Naive thymus-derived CD4-positive, alpha-beta T cell (primary cell): ENCODE results near the gene TBC1D9B. TPM values are rescaled to one million over a fixed set of nuclear protein-coding genes. Genes with fewer than 3 reads are reported as not detected.

Experiments used
- ATAC-seq: fragments of 150-1000 bp; cut with Tn5 transposase; 2 replicates; pipeline ENCODE4 v1.10.0; 2021; ENCODE audit warnings: mild to moderate bottlenecking, moderate library complexity
- CTCF ChIA-PET: fragments of 350-600 bp; sonication (Branson Sonifier 250); formaldehyde crosslinking; loops from one replicate; lab custom pipeline; 2021; ENCODE audit warnings: antibody characterized with exemption; lab: Charles Lee
- POLR2A ChIA-PET: fragments of 350-600 bp; sonication (Branson Sonifier 250); formaldehyde crosslinking; loops from one replicate; lab custom pipeline; 2021; ENCODE audit warnings: antibody characterized with exemption, inconsistent platforms; lab: Charles Lee
- DNase-seq, 9 donors: peaks; one replicate each; pipeline versions ENCODE4 v3.0.0 to v3.0.0-alpha.2; 2020 to 2022; ENCODE audit warnings: mixed read lengths in 1 of 9
- H3K27ac ChIP-seq: one replicate; pipeline ENCODE4 v1.7.0; 2013; ENCODE audit warnings: mild to moderate bottlenecking, low read depth, low read length, moderate library complexity
- H3K27me3 ChIP-seq, 2 donors: one replicate each; pipeline ENCODE4 v1.7.0; 2013; ENCODE audit warnings: low read length in 2 of 2, mild to moderate bottlenecking in 2 of 2, moderate library complexity in 2 of 2; ENCODE audit not compliant: control insufficient read depth in 2 of 2, insufficient read depth in 2 of 2
- H3K36me3 ChIP-seq, 3 experiments: 1 replicate in 2 of 3; 2 replicates in 1 of 3; pipeline ENCODE4 v1.7.0; 2013; ENCODE audit warnings: low read length in 3 of 3, mild to moderate bottlenecking in 3 of 3, moderate library complexity in 1 of 3; ENCODE audit not compliant: insufficient read depth in 3 of 3, control insufficient read depth in 2 of 3
- H3K4me1 ChIP-seq, 2 donors: one replicate each; pipeline ENCODE4 v1.7.0; 2013; ENCODE audit warnings: low read length in 2 of 2, mild to moderate bottlenecking in 2 of 2, moderate library complexity in 1 of 2; ENCODE audit not compliant: control insufficient read depth in 2 of 2, insufficient read depth in 2 of 2
- H3K4me3 ChIP-seq: 2 replicates; pipeline ENCODE4 v1.7.0; 2013; ENCODE audit warnings: mild to moderate bottlenecking, low read length
- H3K9me3 ChIP-seq, 3 experiments: 1 replicate in 2 of 3; 2 replicates in 1 of 3; pipeline ENCODE4 v1.7.0; 2013; ENCODE audit warnings: low read length in 3 of 3; ENCODE audit not compliant: control insufficient read depth in 2 of 3
- H3K27ac Mint-ChIP-seq, 9 donors: one replicate each; pipeline ENCODE4 v1.8.0; 2020 to 2022; ENCODE audit warnings: mixed read lengths in 9 of 9, mild to moderate bottlenecking in 8 of 9, moderate library complexity in 5 of 9, inconsistent platforms in 2 of 9
- H3K27me3 Mint-ChIP-seq, 5 donors: one replicate each; pipeline ENCODE4 v1.8.0; 2021 to 2022; ENCODE audit warnings: mixed read lengths in 5 of 5, mild to moderate bottlenecking in 1 of 5
- H3K36me3 Mint-ChIP-seq, 5 donors: one replicate each; pipeline ENCODE4 v1.8.0; 2020 to 2022; ENCODE audit warnings: mixed read lengths in 5 of 5, mild to moderate bottlenecking in 3 of 5, inconsistent platforms in 1 of 5
- H3K4me1 Mint-ChIP-seq, 7 donors: one replicate each; pipeline ENCODE4 v1.8.0; 2020 to 2022; ENCODE audit warnings: mixed read lengths in 7 of 7, mild to moderate bottlenecking in 3 of 7, inconsistent platforms in 1 of 7
- H3K4me3 Mint-ChIP-seq, 10 donors: one replicate each; pipeline ENCODE4 v1.8.0; 2020 to 2022; ENCODE audit warnings: mild to moderate bottlenecking in 10 of 10, mixed read lengths in 10 of 10, moderate library complexity in 6 of 10, inconsistent platforms in 2 of 10
- H3K9me3 Mint-ChIP-seq, 11 donors: one replicate each; pipeline ENCODE4 v1.8.0; 2020 to 2022; ENCODE audit warnings: mixed read lengths in 11 of 11, mild to moderate bottlenecking in 4 of 11, inconsistent platforms in 1 of 11, moderate library complexity in 1 of 11
- intact Hi-C, 2 donors: fragments of 100-400 bp; cut with micrococcal nuclease; formaldehyde crosslinking; loops; one replicate each; pipeline ENCODE4 v1.15.1; 2023
- polyA plus RNA-seq, 2 donors: library from polyadenylated mRNA; unstranded; fragments of 300-500 nt; fragmentation: Illumina TruSeq; gene quantifications; one replicate each; pipeline ENCODE4 v1.2.3, GENCODE V29; 2021
- total RNA-seq, 6 experiments: library from RNA in 5 of 6; stranded (reverse) in 5 of 6; gene quantifications; 1 replicate in 5 of 6; 2 replicates in 1 of 6; pipeline ENCODE4 v1.2.3 and lab custom pipeline; 2021 to 2026

The TBC1D9B gene
- total and polyA plus RNA-seq, 7 experiments from 2014 or later, result 19.3 to 117 (median 79.6) TPM

DNA sequence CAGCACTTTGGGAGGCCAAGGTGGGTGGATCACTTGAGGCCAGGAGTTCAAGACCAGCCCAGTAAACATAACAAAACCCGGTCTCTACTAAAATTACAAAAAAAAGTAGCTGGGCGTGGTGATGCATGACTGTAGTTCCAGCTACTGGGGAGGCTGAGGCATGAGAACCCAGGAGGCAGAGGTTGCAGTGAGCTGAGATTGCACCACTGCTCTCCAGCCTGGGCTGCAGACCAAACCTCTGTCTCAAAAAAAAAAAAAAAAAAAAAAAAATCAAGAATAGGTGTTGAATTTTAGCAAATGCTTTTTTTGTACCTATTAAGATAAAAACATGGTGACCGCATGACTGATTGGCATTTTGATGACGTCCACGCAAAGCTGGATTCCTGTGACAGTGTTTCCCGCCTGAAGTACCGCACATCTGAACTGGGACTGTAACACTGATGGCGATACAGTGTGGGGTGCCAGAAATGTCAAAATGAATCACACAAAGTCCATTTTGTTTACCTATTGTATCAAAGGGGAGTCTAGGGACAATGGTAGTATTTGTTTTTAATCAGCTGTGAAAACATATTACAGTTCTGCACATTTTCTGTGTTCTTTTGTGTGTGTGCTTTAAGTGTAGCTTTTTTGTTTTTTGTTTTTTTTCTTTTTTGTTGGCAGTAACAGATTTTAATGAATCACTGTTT is 23.2 kb upstream of the TBC1D9B start:
- CTCF ChIA-PET, result no interaction called here
- Mint-ChIP-seq H3K4me1 (no peaks in the 10 kb centered on the region), H3K4me3 (no peak overlapping the region), H3K27me3 (peaks cover 0 to 6% (median 0%) of the 10 kb centered on the region in 5 donors), H3K27ac (no peak overlapping the region), H3K36me3 (peaks cover 0 to 3% (median 0%) of the 10 kb centered on the region in 5 donors), H3K9me3 (peaks cover 0 to 3% (median 0%) of the 10 kb centered on the region in 11 donors)
- POLR2A ChIA-PET, result no interaction called here
- H3K36me3 ChIP-seq, result no peaks in the 10 kb centered on the region
- ATAC-seq (no peak), DNase-seq (no peak)
- H3K4me1 ChIP-seq, result no peaks in the 10 kb centered on the region
- intact Hi-C loops, result no loop called here
- H3K9me3 ChIP-seq, result no peaks in the 10 kb centered on the region
- no peak overlapping the region for H3K27ac ChIP-seq
- H3K27me3 ChIP-seq, result no peaks in the 10 kb centered on the region
- no peak overlapping the region for H3K4me3 ChIP-seq

GRCh38 chr5:179927824-179928223 is 20.1 kb upstream of the TBC1D9B start:
- H3K4me1 ChIP-seq, result no peaks in the 10 kb centered on the region
- H3K27me3 ChIP-seq, result no peaks in the 10 kb centered on the region
- Mint-ChIP-seq H3K4me1 (no peaks in the 10 kb centered on the region), H3K27ac (no peak overlapping the region), H3K36me3 (no peaks in the 10 kb centered on the region), H3K4me3 (no peak overlapping the region), H3K27me3 (no peaks in the 10 kb centered on the region), H3K9me3 (peaks cover 0 to 3% (median 0%) of the 10 kb centered on the region in 11 donors)
- intact Hi-C loops, result no loop called here
- no peak for ATAC-seq
- ChIA-PET POLR2A (no interaction called here), CTCF (interaction anchor here (0.5 kb wide), 1 partner anchor 134 kb away, joined by 3 read pairs; no protein-coding TSS in a partner anchor)
- no peak overlapping the region for H3K4me3 ChIP-seq
- no peak for DNase-seq
- H3K27ac ChIP-seq, result no peak overlapping the region
- H3K9me3 ChIP-seq, result no peaks in the 10 kb centered on the region
- no peaks in the 10 kb centered on the region for H3K36me3 ChIP-seq

GRCh38 chr5:179926657-179927056 is 19.0 kb upstream of the TBC1D9B start:
- DNase-seq (no peak), ATAC-seq (no peak)
- Mint-ChIP-seq H3K4me3 (no peak overlapping the region), H3K9me3 (peaks cover 0 to 3% (median 0%) of the 10 kb centered on the region in 11 donors), H3K27me3 (no peaks in the 10 kb centered on the region), H3K27ac (no peak overlapping the region), H3K36me3 (no peaks in the 10 kb centered on the region), H3K4me1 (no peaks in the 10 kb centered on the region)
- no peak overlapping the region for H3K27ac ChIP-seq
- no peaks in the 10 kb centered on the region for H3K27me3 ChIP-seq
- POLR2A ChIA-PET, result no interaction called here
- intact Hi-C loops, result no loop called here
- CTCF ChIA-PET, result no interaction called here
- H3K36me3 ChIP-seq, result no peaks in the 10 kb centered on the region
- H3K4me3 ChIP-seq, result no peak overlapping the region
- no peaks in the 10 kb centered on the region for H3K4me1 ChIP-seq
- no peaks in the 10 kb centered on the region for H3K9me3 ChIP-seq

- H3K36me3 Mint-ChIP-seq, result no peaks in the 10 kb centered on the region
- Histone ChIP-seq H3K36me3 (no peaks in the 10 kb centered on the region), H3K4me1 (no peaks in the 10 kb centered on the region), H3K27me3 (no peaks in the 10 kb centered on the region), H3K4me3 (no peak overlapping the region), H3K27ac (no peak overlapping the region), H3K9me3 (no peaks in the 10 kb centered on the region)
- DNase-seq (no peak), ATAC-seq (peak; percentile 58)
- ChIA-PET POLR2A (no interaction called here), CTCF (interaction anchor here (0.6 kb wide), 1 partner anchor 95 kb away, joined by 4 read pairs; no protein-coding TSS in a partner anchor)
- no peak overlapping the region for H3K27ac Mint-ChIP-seq
- H3K9me3 Mint-ChIP-seq, result peaks cover 0 to 1% (median 0%) of the 10 kb centered on the region in 11 donors
- peaks cover 0 to 3% (median 0%) of the 10 kb centered on the region in 5 donors for H3K27me3 Mint-ChIP-seq
- intact Hi-C loops, result loop anchor here in 1 of 2 donors (5.0 kb wide), 1 partner anchor 169 kb away; no protein-coding TSS in a partner anchor
- H3K4me1 Mint-ChIP-seq, result no peaks in the 10 kb centered on the region
- H3K4me3 Mint-ChIP-seq, result no peak overlapping the region
Measured at GRCh38 chr5:179923436-179923835, 15.7 kb upstream of the TBC1D9B start.

- ATAC-seq, result no peak
- Mint-ChIP-seq H3K36me3 (no peaks in the 10 kb centered on the region), H3K27me3 (peaks cover 0 to 9% (median 0%) of the 10 kb centered on the region in 5 donors), H3K4me1 (peaks cover 0 to 5% (median 0%) of the 10 kb centered on the region in 7 donors), H3K4me3 (no peak overlapping the region), H3K27ac (no peak overlapping the region), H3K9me3 (no peaks in the 10 kb centered on the region)
- DNase-seq, result no peak
- ChIA-PET CTCF (no interaction called here), POLR2A (interaction anchor here (0.6 kb wide), 1 partner anchor 200 kb away, joined by 3 read pairs; no protein-coding TSS in a partner anchor)
- H3K36me3 ChIP-seq, result no peaks in the 10 kb centered on the region
- intact Hi-C loops, result loop anchor here in 1 of 2 donors (5.0 kb wide), 1 partner anchor 172 kb away; no protein-coding TSS in a partner anchor
- no peaks in the 10 kb centered on the region for H3K27me3 ChIP-seq
- H3K4me1 ChIP-seq, result no peaks in the 10 kb centered on the region
- H3K27ac ChIP-seq, result no peak overlapping the region
- no peaks in the 10 kb centered on the region for H3K9me3 ChIP-seq
- H3K4me3 ChIP-seq, result no peak overlapping the region
Measured at GRCh38 chr5:179920175-179920574, 12.5 kb upstream of the TBC1D9B start.

- H3K9me3 ChIP-seq, result no peaks in the 10 kb centered on the region
- Mint-ChIP-seq H3K4me1 (peaks cover 0 to 5% (median 0%) of the 10 kb centered on the region in 7 donors), H3K27me3 (peaks cover 0 to 9% (median 0%) of the 10 kb centered on the region in 5 donors), H3K27ac (no peak overlapping the region), H3K9me3 (no peaks in the 10 kb centered on the region), H3K4me3 (no peak overlapping the region), H3K36me3 (no peaks in the 10 kb centered on the region)
- no peaks in the 10 kb centered on the region for H3K4me1 ChIP-seq
- no peak overlapping the region for H3K27ac ChIP-seq
- no peaks in the 10 kb centered on the region for H3K27me3 ChIP-seq
- DNase-seq (no peak), ATAC-seq (no peak)
- intact Hi-C loops, result loop anchor here in 1 of 2 donors (5.0 kb wide), 1 partner anchor 173 kb away; no protein-coding TSS in a partner anchor
- ChIA-PET CTCF (no interaction called here), POLR2A (no interaction called here)
- H3K36me3 ChIP-seq, result no peaks in the 10 kb centered on the region
- no peak overlapping the region for H3K4me3 ChIP-seq
Measured at GRCh38 chr5:179919487-179920060, 11.9 kb upstream of the TBC1D9B start.
